Fibroblast of skin of right quadriceps (primary cell): Measurements from ENCODE around the gene CALY.
A peak's percentile ranks its signal among the peaks of the same experiment; 100 is the strongest.

Experiments
- DNase-seq: peaks from one replicate; pipeline ENCODE4 v3.0.0-alpha.2; 2013

Gene CALY

GRCh38 chr10:133366130-133366478 lies 29.4 kb upstream of the CALY start:
- DNase-seq = no peak

- no peak for DNase-seq
These were observed 28.9 kb upstream of the CALY start for GRCh38 chr10:133365461-133366129.

- DNase-seq = no peak
These were observed 28.1 kb upstream of the CALY start for GRCh38 chr10:133364645-133365431.

GRCh38 chr10:133362846-133363245 lies 26.1 kb upstream of the CALY start:
- no peak for DNase-seq

- DNase-seq = no peak
These were observed 25.2 kb upstream of the CALY start for GRCh38 chr10:133361773-133362441.

- DNase-seq = no peak
These were observed 24.5 kb upstream of the CALY start for GRCh38 chr10:133361227-133361626.

GRCh38 chr10:133359972-133360610 lies 23.4 kb upstream of the CALY start:
- DNase-seq = no peak

- DNase-seq = no peak
These were observed 22.9 kb upstream of the CALY start for GRCh38 chr10:133359554-133359971.

- DNase-seq = no peak
These were observed 22.2 kb upstream of the CALY start for GRCh38 chr10:133358925-133359310.

GRCh38 chr10:133358162-133358924 lies 21.6 kb upstream of the CALY start:
- no peak for DNase-seq

GRCh38 chr10:133357285-133358161 lies 20.8 kb upstream of the CALY start, which contains the start of gene FUOM:
Gene FUOM (minus strand): TSS chr10:133358019. CDS start chr10:133358007, 12 bp downstream.
- DNase-seq = peak; percentile 70

GRCh38 chr10:133356549-133357284 lies 20.0 kb upstream of the CALY start:
- no peak for DNase-seq

- DNase-seq = no peak
These were observed 19.3 kb upstream of the CALY start for GRCh38 chr10:133355991-133356390.

GRCh38 chr10:133355266-133355665 lies 18.6 kb upstream of the CALY start:
- no peak for DNase-seq

- no peak for DNase-seq
These were observed 18.1 kb upstream of the CALY start for GRCh38 chr10:133354672-133355240.

- DNase-seq = no peak
These were observed 17.4 kb upstream of the CALY start for GRCh38 chr10:133353988-133354605.

- no peak for DNase-seq
These were observed 16.7 kb upstream of the CALY start for GRCh38 chr10:133353202-133353959.

- no peak for DNase-seq
These were observed 15.0 kb upstream of the CALY start for GRCh38 chr10:133351408-133352318.
